Measurements from ENCODE around the gene STPG3. TPM values are rescaled to one million over a fixed set of nuclear protein-coding genes. Genes with fewer than 3 reads are reported as not detected.

Gene STPG3
- total and polyA plus RNA-seq, 2 of the 13 experiments (the other 11 are each of a cell fraction or from before 2014, with no cell fraction given): not detected

DNA sequence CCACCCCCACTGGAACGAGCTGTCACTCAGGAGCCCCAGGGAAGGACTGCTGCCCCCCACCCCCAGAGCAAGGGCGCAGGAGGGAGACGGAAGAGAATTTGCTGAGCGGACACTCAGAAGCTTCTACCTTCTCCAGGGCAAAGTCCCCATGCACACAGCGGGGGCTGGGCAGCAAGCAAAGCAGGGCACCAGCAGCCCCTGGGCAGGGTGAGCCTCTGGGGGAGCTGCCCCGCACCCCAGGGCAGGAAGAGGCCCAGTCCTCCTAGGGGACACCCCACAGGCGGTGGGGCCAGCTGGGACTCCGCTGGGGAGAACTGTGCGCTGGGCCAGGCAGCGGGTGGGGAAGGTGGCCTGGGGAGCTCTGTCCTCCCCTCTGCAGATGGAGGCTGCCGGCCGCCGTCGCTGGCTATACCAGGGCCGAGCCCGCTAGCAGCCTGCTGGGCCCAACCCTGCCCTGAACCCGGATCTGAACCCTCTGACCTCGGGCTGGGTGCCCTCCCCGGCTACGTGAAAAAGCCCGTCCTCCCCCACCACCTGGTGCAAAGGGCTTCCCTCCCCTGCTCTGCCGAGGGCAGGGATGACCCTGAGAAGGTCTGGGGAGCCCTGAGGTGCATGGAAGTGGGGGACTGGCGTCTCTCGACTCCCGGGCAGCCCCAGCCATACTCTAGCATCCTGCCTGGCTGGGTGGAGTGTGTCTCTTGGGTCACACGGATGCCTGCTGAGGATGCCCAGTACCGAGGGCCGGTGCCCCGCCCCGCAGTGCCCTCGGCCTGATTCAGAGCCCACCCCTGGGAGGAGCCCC is 21.0 kb upstream of the STPG3 start (continued):
- TF ChIP-seq, protein P1, sequence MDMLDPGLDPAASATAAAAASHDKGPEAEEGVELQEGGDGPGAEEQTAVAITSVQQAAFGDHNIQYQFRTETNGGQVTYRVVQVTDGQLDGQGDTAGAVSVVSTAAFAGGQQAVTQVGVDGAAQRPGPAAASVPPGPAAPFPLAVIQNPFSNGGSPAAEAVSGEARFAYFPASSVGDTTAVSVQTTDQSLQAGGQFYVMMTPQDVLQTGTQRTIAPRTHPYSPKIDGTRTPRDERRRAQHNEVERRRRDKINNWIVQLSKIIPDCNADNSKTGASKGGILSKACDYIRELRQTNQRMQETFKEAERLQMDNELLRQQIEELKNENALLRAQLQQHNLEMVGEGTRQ (IDR thresholded peaks at IDR 0.05; ENCODE audit: low read depth, low read length): no peak
- TF ChIP-seq, protein P1 (CRISPR knock-in tag; IDR thresholded peaks at IDR 0.05; ENCODE audit: borderline replicate concordance): no peak
- TF ChIP-seq ZNF543 (CRISPR knock-in tag; IDR thresholded peaks at IDR 0.05): peak; percentile 76
- TF ChIP-seq, protein P2, sequence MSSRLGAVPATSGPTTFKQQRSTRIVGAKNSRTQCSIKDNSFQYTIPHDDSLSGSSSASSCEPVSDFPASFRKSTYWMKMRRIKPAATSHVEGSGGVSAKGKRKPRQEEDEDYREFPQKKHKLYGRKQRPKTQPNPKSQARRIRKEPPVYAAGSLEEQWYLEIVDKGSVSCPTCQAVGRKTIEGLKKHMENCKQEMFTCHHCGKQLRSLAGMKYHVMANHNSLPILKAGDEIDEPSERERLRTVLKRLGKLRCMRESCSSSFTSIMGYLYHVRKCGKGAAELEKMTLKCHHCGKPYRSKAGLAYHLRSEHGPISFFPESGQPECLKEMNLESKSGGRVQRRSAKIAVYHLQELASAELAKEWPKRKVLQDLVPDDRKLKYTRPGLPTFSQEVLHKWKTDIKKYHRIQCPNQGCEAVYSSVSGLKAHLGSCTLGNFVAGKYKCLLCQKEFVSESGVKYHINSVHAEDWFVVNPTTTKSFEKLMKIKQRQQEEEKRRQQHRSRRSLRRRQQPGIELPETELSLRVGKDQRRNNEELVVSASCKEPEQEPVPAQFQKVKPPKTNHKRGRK (CRISPR knock-in tag; IDR thresholded peaks at IDR 0.05): no peak
- 0 out of 2 replicates have a peak, but pooled peaks have one; percentile 53 for TF ChIP-seq ZNF234 (CRISPR knock-in tag; conservative IDR thresholded peaks at IDR 0.05)
- TF ChIP-seq ZNF501 (CRISPR knock-in tag; IDR thresholded peaks at IDR 0.05): peak; percentile 91
- 0 out of 2 replicates have a peak, but pooled peaks have one; percentile 44 for TF ChIP-seq ZNF567 (CRISPR knock-in tag; IDR thresholded peaks at IDR 0.05; ENCODE audit: borderline replicate concordance)
- TF ChIP-seq, protein P3, sequence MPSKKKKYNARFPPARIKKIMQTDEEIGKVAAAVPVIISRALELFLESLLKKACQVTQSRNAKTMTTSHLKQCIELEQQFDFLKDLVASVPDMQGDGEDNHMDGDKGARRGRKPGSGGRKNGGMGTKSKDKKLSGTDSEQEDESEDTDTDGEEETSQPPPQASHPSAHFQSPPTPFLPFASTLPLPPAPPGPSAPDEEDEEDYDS (CRISPR knock-in tag; IDR thresholded peaks at IDR 0.05): peak; percentile 35; the same call in 1 of the 2 replicates
- TF ChIP-seq NKX3-1 (CRISPR knock-in tag; IDR thresholded peaks at IDR 0.05): 0 out of 2 replicates have a peak, but pooled peaks have one; percentile 56
- peak; percentile 20 for TF ChIP-seq PHF20 (CRISPR knock-in tag; IDR thresholded peaks at IDR 0.05)
- TF ChIP-seq, protein P4, sequence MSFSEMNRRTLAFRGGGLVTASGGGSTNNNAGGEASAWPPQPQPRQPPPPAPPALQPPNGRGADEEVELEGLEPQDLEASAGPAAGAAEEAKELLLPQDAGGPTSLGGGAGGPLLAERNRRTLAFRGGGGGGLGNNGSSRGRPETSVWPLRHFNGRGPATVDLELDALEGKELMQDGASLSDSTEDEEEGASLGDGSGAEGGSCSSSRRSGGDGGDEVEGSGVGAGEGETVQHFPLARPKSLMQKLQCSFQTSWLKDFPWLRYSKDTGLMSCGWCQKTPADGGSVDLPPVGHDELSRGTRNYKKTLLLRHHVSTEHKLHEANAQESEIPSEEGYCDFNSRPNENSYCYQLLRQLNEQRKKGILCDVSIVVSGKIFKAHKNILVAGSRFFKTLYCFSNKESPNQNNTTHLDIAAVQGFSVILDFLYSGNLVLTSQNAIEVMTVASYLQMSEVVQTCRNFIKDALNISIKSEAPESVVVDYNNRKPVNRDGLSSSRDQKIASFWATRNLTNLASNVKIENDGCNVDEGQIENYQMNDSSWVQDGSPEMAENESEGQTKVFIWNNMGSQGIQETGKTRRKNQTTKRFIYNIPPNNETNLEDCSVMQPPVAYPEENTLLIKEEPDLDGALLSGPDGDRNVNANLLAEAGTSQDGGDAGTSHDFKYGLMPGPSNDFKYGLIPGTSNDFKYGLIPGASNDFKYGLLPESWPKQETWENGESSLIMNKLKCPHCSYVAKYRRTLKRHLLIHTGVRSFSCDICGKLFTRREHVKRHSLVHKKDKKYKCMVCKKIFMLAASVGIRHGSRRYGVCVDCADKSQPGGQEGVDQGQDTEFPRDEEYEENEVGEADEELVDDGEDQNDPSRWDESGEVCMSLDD (CRISPR knock-in tag; IDR thresholded peaks at IDR 0.05; ENCODE audit: borderline replicate concordance): peak; percentile 87
- TF ChIP-seq, protein P5, sequence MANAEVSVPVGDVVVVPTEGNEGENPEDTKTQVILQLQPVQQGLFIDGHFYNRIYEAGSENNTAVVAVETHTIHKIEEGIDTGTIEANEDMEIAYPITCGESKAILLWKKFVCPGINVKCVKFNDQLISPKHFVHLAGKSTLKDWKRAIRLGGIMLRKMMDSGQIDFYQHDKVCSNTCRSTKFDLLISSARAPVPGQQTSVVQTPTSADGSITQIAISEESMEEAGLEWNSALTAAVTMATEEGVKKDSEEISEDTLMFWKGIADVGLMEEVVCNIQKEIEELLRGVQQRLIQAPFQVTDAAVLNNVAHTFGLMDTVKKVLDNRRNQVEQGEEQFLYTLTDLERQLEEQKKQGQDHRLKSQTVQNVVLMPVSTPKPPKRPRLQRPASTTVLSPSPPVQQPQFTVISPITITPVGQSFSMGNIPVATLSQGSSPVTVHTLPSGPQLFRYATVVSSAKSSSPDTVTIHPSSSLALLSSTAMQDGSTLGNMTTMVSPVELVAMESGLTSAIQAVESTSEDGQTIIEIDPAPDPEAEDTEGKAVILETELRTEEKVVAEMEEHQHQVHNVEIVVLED (CRISPR knock-in tag; IDR thresholded peaks at IDR 0.05; ENCODE audit: borderline replicate concordance): peak; percentile 70; the same call in 1 of the 2 replicates
- TF ChIP-seq CC2D1A (CRISPR knock-in tag; IDR thresholded peaks at IDR 0.05): no peak
- no peak for TF ChIP-seq ATAD3A (CRISPR knock-in tag; IDR thresholded peaks at IDR 0.05)
- TF ChIP-seq, protein P6, sequence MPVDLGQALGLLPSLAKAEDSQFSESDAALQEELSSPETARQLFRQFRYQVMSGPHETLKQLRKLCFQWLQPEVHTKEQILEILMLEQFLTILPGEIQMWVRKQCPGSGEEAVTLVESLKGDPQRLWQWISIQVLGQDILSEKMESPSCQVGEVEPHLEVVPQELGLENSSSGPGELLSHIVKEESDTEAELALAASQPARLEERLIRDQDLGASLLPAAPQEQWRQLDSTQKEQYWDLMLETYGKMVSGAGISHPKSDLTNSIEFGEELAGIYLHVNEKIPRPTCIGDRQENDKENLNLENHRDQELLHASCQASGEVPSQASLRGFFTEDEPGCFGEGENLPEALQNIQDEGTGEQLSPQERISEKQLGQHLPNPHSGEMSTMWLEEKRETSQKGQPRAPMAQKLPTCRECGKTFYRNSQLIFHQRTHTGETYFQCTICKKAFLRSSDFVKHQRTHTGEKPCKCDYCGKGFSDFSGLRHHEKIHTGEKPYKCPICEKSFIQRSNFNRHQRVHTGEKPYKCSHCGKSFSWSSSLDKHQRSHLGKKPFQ (CRISPR knock-in tag; IDR thresholded peaks at IDR 0.05; ENCODE audit: insufficient replicate concordance): peak; percentile 89
- no peak for TF ChIP-seq ZNF780A (CRISPR knock-in tag; IDR thresholded peaks at IDR 0.05)
- TF ChIP-seq ZNF678 (CRISPR knock-in tag; IDR thresholded peaks at IDR 0.05): 0 out of 2 replicates have a peak, but pooled peaks have one; percentile 55
- TF ChIP-seq ZNF776 (CRISPR knock-in tag; IDR thresholded peaks at IDR 0.05): 0 out of 2 replicates have a peak, but pooled peaks have one; percentile 64

Data from HepG2 (cell line).